Liver (tissue), 9 donors: Measurements from ENCODE around the gene KCNG1. TPM values are rescaled to one million over a fixed set of nuclear protein-coding genes. Genes with fewer than 3 reads are reported as not detected.

ENCODE experiments used
- DNase-seq: peaks from one replicate; pipeline ENCODE4 v3.0.0-alpha.2; 2017; ENCODE audit warnings: low spot score
- H3K27ac ChIP-seq, 2 donors: one replicate each; pipeline ENCODE4 v1.7.0; 2013; ENCODE audit warnings: inconsistent platforms in 2 of 2, low read length in 2 of 2, control low read depth in 1 of 2, low read depth in 1 of 2, mild to moderate bottlenecking in 1 of 2
- H3K27me3 ChIP-seq, 4 donors: one replicate each; pipeline versions ENCODE4 v1.6.1 to v1.7.0; 2013; ENCODE audit warnings: low read length in 3 of 4, inconsistent platforms in 1 of 4, mild to moderate bottlenecking in 1 of 4, moderate library complexity in 1 of 4; ENCODE audit not compliant: control insufficient read depth in 4 of 4, insufficient read depth in 4 of 4
- H3K36me3 ChIP-seq, 4 donors: one replicate each; pipeline versions ENCODE4 v1.6.1 to v1.7.0; 2013; ENCODE audit warnings: low read length in 3 of 4, mild to moderate bottlenecking in 3 of 4, low read depth in 1 of 4, moderate library complexity in 1 of 4; ENCODE audit not compliant: control insufficient read depth in 4 of 4, insufficient read depth in 3 of 4
- H3K4me1 ChIP-seq, 4 donors: one replicate each; pipeline versions ENCODE4 v1.6.1 to v1.7.0; 2013; ENCODE audit warnings: low read length in 3 of 4, mild to moderate bottlenecking in 3 of 4, moderate library complexity in 1 of 4; ENCODE audit not compliant: control insufficient read depth in 4 of 4, insufficient read depth in 4 of 4
- H3K4me3 ChIP-seq, 3 donors: one replicate each; pipeline versions ENCODE4 v1.6.1 to v1.7.0; 2013; ENCODE audit warnings: low read length in 3 of 3, control low read depth in 1 of 3, low read depth in 1 of 3, mild to moderate bottlenecking in 1 of 3
- H3K9ac ChIP-seq, 2 donors: one replicate each; pipeline ENCODE4 v1.7.0; 2013; ENCODE audit warnings: low read length in 2 of 2, mild to moderate bottlenecking in 2 of 2, moderate library complexity in 2 of 2, control low read depth in 1 of 2, low read depth in 1 of 2
- H3K9me3 ChIP-seq, 4 donors: one replicate each; pipeline versions ENCODE4 v1.6.1 to v1.7.0; 2013; ENCODE audit warnings: low read length in 3 of 4; ENCODE audit not compliant: control insufficient read depth in 4 of 4
- ATF3 ChIP-seq: IDR thresholded peaks from 2 replicates; pipeline ENCODE4 v1.6.1; 2016; ENCODE audit warnings: antibody characterized with exemption
- CTCF ChIP-seq: fragments of 150-350 bp; IDR thresholded peaks from 2 replicates; pipeline ENCODE4 v1.5.1; 2017; ENCODE audit warnings: improper control_type of control experiment, low read depth, low read length; ENCODE audit not compliant: missing input control
- EGR1 ChIP-seq, 2 donors: IDR thresholded peaks; 2 replicates each; pipeline ENCODE4 v1.6.1; 2016 to 2018; ENCODE audit warnings: antibody characterized with exemption in 2 of 2, low read depth in 2 of 2
- FOXA1 ChIP-seq: IDR thresholded peaks from 2 replicates; pipeline ENCODE4 v1.6.1; 2016; ENCODE audit warnings: antibody characterized with exemption
- FOXA2 ChIP-seq: IDR thresholded peaks from 2 replicates; pipeline ENCODE4 v1.6.1; 2016; ENCODE audit warnings: antibody characterized with exemption
- GABPA ChIP-seq, 2 donors: IDR thresholded peaks in 1 of 2; conservative IDR thresholded peaks in 1 of 2; 2 replicates each; pipeline ENCODE4 v1.6.1; 2016; ENCODE audit warnings: antibody characterized with exemption in 2 of 2, mild to moderate bottlenecking in 1 of 2, moderate library complexity in 1 of 2
- HNF4A ChIP-seq, 2 donors: conservative IDR thresholded peaks; 2 replicates each; pipeline ENCODE4 v1.6.1; 2016; ENCODE audit warnings: antibody characterized with exemption in 2 of 2, mild to moderate bottlenecking in 2 of 2
- HNF4G ChIP-seq: IDR thresholded peaks from 2 replicates; pipeline ENCODE4 v1.6.1; 2016; ENCODE audit warnings: antibody characterized with exemption
- JUND ChIP-seq, 2 donors: IDR thresholded peaks; 2 replicates each; pipeline ENCODE4 v1.6.1; 2016; ENCODE audit warnings: antibody characterized with exemption in 2 of 2
- MAX ChIP-seq: IDR thresholded peaks from 2 replicates; pipeline ENCODE4 v1.6.1; 2016; ENCODE audit warnings: antibody characterized with exemption
- NR2F2 ChIP-seq: IDR thresholded peaks from 2 replicates; pipeline ENCODE4 v1.6.1; 2016; ENCODE audit warnings: antibody characterized with exemption
- RAD21 ChIP-seq, 2 donors: IDR thresholded peaks; 2 replicates each; pipeline ENCODE4 v1.6.1; 2016; ENCODE audit warnings: antibody characterized with exemption in 2 of 2, mild to moderate bottlenecking in 2 of 2
- REST ChIP-seq: IDR thresholded peaks from 2 replicates; pipeline ENCODE4 v1.6.1; 2016; ENCODE audit warnings: antibody characterized with exemption, mild to moderate bottlenecking
- RXRA ChIP-seq, 2 donors: IDR thresholded peaks; 2 replicates each; pipeline ENCODE4 v1.6.1; 2017 to 2018; ENCODE audit warnings: antibody characterized with exemption in 2 of 2, mild to moderate bottlenecking in 1 of 2
- SP1 ChIP-seq: IDR thresholded peaks from 2 replicates; pipeline ENCODE4 v1.6.1; 2018; ENCODE audit warnings: antibody characterized with exemption, mild to moderate bottlenecking
- TAF1 ChIP-seq: conservative IDR thresholded peaks from 2 replicates; pipeline ENCODE4 v1.6.1; 2016; ENCODE audit warnings: antibody characterized with exemption, mild to moderate bottlenecking
- YY1 ChIP-seq: IDR thresholded peaks from 2 replicates; pipeline ENCODE4 v1.6.1; 2016; ENCODE audit warnings: antibody characterized with exemption, mild to moderate bottlenecking
- ZBTB33 ChIP-seq: IDR thresholded peaks from 2 replicates; pipeline ENCODE4 v1.6.1; 2016; ENCODE audit warnings: antibody characterized with exemption
- WGBS: extraction: QIAGEN DNeasy Blood & Tissue Kit; methylation state at CpG from one replicate; pipeline ENCODE4 v1.1.7; 2013; 5-methylcytosine and 5-hydroxymethylcytosine counted together
- polyA plus RNA-seq, 2 donors: library from polyadenylated mRNA; stranded (reverse) in 1 of 2; unstranded in 1 of 2; fragments of 200-250 nt in 1 of 2; fragments of >200 nt in 1 of 2; fragmentation: Nextera tagmentation in 1 of 2; extraction: Ambion mirVana in 1 of 2; gene quantifications; one replicate each; pipeline versions ENCODE4 v1.2.1 to v1.2.3, GENCODE V29; 2013 to 2015
- total RNA-seq, 2 donors: library from RNA; depleted of rRNA; stranded (reverse); fragments of >200 nt; gene quantifications; one replicate each; pipeline ENCODE4 v1.2.3, GENCODE V29; 2014
- donor health status: healthy.
- donor health status: healthy.
- donor health status: healthy.
- donor health status: healthy.
- donor health status: healthy.

The KCNG1 gene
- total and polyA plus RNA-seq, 4 donors, result 0.08 to 0.24 (median 0.14) TPM; not detected in 1

- TF ChIP-seq ATF3, result no peak
Measured at GRCh38 chr20:50959543-50960126, 63.3 kb downstream of the KCNG1 start (continued).

- no peak for TF ChIP-seq TAF1
- TF ChIP-seq RXRA (IDR thresholded peaks at IDR 0.05), result no peak
- TF ChIP-seq GABPA (IDR thresholded peaks at IDR 0.05 in 1 of 2, conservative IDR thresholded peaks at IDR 0.05 in 1 of 2), result peak; percentile 98 to 99
- peak; percentile 91 for TF ChIP-seq MAX
- TF ChIP-seq RAD21 (IDR thresholded peaks at IDR 0.05), result no peak
- TF ChIP-seq ATF3, result no peak
- TF ChIP-seq NR2F2, result peak; percentile 58
- TF ChIP-seq SP1, result peak; percentile 34
- TF ChIP-seq YY1, result peak; percentile 95
- peak in 1 of 2 donors; percentile 37 for TF ChIP-seq EGR1 (IDR thresholded peaks at IDR 0.05; ENCODE audit: low read depth in 2 of 2)
- no peak for TF ChIP-seq HNF4G
- peak; percentile 5 for TF ChIP-seq REST
- peak; percentile 22 to 35 for TF ChIP-seq JUND (IDR thresholded peaks at IDR 0.05)
- TF ChIP-seq CTCF, result no peak
- TF ChIP-seq ZBTB33, result peak; percentile 45
- TF ChIP-seq FOXA2, result no peak
- TF ChIP-seq HNF4A (conservative IDR thresholded peaks at IDR 0.05), result no peak
- TF ChIP-seq FOXA1, result peak; percentile 11
- peak; percentile 78 for DNase-seq
- H3K4me1 ChIP-seq, result peaks cover 8 to 42% (median 30%) of the 10 kb centered on the region in 4 donors
Measured at GRCh38 chr20:50958615-50959542, 64.0 kb downstream of the KCNG1 start, which contains the start of gene MOCS3. TSS of gene MOCS3 (plus strand) at chr20:50958818. CDS start at chr20:50958843, 25 bp downstream.

More at GRCh38 chr20:50958615-50959542, 64.0 kb downstream of the KCNG1 start, which contains the start of gene MOCS3:
- Histone ChIP-seq H3K9me3 (peaks cover 0 to 3% (median 0%) of the 10 kb centered on the region in 4 donors), H3K27ac (peak within 1 kb of the TSS; percentile 75 to 91), H3K27me3 (no peaks in the 10 kb centered on the region), H3K9ac (peak within 1 kb of the TSS; percentile 57 to 92), H3K36me3 (peaks cover 3 to 8% (median 7%) of the 10 kb centered on the region in 4 donors), H3K4me3 (peak within 1 kb of the TSS; percentile 76 to 97 (median 97))
- WGBS, result 2% methylated on average over 67 of the region's 67 CpGs
